GM21528 (cell line): ENCODE results near the gene SERPINE1.
"Not testable (repeated sequence)": the region's sequence is repeated elsewhere in the genome, so short reads cannot be mapped to it uniquely, and the experiment has no call there.

Experiments
- ATAC-seq: cut with Tn5 transposase; IDR thresholded peaks from one replicate; pipeline ENCODE4 v1.9.1; 2021; ENCODE audit warnings: mild to moderate bottlenecking, moderate library complexity; ENCODE audit not compliant: unreplicated experiment, low FRiP score

SERPINE1 gene

DNA sequence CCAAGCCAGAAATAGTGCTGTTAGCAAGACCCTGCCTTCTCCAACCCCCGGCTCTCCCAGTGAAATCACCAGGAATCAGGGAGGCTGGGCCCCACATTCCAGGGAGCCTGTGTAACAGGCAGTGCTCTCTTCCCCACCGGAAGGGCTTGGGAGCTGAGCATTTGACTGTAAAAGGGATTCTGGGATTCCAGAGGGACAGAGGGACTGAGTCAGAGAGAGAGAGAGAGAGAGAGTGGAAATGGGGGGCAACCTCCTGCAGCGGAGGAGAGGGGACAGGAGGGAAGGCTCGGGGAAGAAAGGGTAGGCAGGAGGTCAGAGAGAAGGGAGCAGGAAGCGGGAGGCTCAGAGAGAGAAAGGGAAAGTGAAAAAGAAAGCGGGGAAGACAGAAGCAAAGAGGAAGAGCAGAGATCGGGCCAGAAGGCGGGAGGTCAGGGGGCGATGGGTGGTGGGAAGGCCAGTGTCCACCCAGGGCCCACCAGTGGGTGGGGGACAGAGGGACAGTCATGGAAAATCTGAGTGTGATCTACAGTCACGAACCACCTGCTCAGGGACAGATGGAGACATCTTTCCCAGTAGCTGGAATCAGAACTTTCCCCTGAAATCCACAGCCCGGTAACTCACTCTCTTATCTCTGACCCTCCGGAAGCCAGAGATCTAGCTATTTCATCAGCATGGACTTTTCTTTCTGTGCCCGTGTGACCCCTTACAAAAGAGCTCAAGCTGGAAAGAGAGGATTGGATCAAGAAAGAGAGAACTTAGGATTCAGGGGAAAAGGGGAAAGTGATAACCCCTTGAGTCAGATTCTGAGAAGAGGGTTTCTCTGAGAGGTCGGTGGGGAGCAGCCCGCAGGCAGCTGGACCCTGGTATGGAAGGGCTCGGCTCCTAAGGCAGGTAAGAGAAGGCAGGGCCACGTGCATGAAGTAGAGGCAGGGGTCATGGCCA, 4.6 kb upstream of the SERPINE1 start:
- no peak for ATAC-seq

- ATAC-seq: no peak
Observed at GRCh38 chr7:101122933-101123702, 3.8 kb upstream of the SERPINE1 start.

DNA sequence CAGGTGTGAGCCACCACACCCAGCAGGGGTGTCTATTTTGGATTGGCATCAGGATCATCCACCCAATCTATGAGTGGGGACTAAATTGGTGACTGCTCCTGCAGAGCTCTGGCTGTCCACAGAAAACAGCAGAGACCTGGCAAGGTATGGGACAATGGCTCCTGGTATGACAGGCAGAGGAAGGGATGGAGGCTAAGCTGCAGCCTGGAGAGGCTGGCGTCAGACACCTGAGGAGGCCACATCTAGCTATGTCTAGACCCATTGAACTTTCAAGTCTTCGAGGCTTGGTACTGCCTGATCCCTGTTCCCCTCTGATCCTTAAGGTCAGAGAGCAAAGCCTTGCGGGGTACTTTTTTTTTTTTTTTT, 3.2 kb upstream of the SERPINE1 start:
- ATAC-seq: no peak

GRCh38 chr7:101124376-101125056, 2.4 kb upstream of the SERPINE1 start:
- ATAC-seq: no peak

- ATAC-seq: no peak
Observed at GRCh38 chr7:101125989-101126650, 784 bp upstream of the SERPINE1 start.

GRCh38 chr7:101127460-101128039, 646 bp downstream of the SERPINE1 start:
- no peak for ATAC-seq

DNA sequence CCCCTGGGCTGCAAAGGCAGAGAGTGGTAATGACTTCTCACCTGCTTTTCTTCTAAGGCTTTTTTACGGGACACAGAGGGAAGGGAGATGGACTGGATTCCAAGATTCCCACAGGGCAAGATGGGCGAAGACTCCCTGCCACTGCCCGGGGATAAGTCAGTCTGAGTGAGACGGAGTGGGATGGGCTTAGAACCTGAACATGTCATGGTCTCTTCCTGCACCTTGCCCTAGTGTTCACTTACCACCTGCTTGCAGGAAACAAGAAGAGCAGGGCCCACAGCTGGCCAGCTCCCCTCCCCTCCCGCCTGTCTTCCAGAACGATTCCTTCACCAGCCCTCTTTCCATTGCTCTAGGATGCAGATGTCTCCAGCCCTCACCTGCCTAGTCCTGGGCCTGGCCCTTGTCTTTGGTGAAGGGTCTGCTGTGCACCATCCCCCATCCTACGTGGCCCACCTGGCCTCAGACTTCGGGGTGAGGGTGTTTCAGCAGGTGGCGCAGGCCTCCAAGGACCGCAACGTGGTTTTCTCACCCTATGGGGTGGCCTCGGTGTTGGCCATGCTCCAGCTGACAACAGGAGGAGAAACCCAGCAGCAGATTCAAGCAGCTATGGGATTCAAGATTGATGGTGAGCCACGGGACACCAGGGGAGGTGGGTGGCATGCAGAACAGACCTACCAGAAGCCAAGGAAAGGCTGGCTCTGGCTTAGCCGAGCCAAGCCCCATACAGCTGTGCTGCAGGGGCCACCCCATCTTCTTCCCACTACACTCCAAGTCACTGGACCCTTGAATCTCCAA, 1.3 kb downstream of the SERPINE1 start:
- ATAC-seq: no peak

- no peak for ATAC-seq
Observed at GRCh38 chr7:101129603-101130117, 2.8 kb downstream of the SERPINE1 start.

GRCh38 chr7:101132626-101133600, 6.0 kb downstream of the SERPINE1 start:
- ATAC-seq: not testable (repeated sequence)

DNA sequence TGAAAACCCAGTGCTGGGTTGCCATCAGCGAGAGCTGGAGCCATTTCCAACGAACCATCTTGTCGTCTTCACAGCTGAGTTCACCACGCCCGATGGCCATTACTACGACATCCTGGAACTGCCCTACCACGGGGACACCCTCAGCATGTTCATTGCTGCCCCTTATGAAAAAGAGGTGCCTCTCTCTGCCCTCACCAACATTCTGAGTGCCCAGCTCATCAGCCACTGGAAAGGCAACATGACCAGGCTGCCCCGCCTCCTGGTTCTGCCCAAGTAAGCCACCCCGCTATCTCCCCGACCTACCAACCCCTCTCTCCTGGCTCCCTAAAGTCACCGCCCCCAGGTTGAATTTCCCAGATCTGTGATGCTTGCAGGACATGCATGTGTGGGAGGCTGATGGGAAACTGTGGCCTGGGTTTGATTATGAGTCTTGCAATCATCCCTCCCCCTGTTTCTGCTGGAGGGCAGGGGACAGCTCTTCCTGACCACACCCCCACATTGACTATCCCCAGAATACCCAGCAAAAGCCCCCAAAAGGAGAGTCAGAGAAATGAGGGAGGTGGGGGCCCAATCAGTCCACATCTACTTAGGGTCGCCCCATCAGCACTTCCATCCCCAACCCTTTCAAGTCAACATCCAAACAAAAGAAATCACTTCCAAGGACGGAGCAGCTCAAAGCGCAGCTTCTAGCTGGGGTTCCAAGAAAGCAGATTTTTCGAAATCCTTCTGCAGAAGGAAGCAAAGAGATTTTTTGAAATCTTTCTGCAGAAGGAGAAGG, 6.9 kb downstream of the SERPINE1 start:
- ATAC-seq: no peak

DNA sequence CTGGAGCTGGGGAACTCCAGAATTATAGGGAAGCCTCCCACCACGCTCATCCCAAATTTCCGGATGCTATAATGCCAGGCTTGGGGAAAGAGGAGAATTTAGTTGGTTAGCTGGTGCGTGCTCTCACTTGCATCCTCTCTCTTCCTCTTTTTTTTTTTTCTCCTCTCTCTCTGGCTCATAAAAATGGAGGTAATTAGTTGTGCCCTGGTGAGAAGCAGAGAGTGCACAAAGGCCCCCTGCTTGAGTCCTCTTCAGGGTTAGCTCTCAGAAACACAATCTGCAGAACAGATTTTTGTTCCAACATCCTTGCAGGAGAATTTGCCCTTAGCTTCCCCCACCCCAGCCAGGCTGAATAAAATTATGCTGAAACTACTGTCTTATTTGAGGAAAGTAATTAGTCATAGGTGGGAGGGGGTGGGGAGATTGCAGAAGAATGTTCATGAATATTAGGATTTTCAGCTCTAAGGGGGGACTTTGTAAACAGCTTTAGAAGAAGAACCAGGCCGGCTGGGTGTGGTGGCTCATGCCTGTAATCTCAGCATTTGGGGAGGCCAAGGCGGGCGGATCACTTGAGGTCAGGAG, 7.6 kb downstream of the SERPINE1 start:
- ATAC-seq: no peak

- ATAC-seq: no peak
Observed at GRCh38 chr7:101137651-101138212, 10.8 kb downstream of the SERPINE1 start.

- ATAC-seq: peak; percentile 55
Observed at GRCh38 chr7:101138213-101138870, 11.4 kb downstream of the SERPINE1 start.

DNA sequence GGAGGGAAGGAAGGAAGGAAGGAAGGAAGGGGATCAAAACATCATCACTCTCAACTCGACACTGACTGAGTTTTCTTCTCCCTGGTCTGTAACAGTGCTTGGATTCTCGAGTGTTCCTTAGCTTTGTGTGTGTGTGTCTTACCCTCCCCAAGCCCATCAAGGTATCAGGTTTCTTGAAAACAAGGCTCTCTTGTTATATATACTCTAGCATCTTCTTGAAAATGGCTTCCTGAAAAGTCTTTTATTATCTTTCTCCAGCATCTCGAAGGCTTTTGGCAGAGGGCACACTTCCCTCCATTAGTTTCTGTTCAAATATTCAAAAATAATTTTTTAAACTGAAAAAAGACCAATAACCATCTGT, 13.4 kb downstream of the SERPINE1 start:
- ATAC-seq: no peak

- ATAC-seq: no peak
Observed at GRCh38 chr7:101140746-101141382, 14.0 kb downstream of the SERPINE1 start.
